Suppressor macrophage treated with lipopolysaccharide for 1 hour (primary cell): Measurements from ENCODE around the gene KCNQ1.

Experiments
- DNase-seq, 3 donors: peaks; one replicate each; pipeline ENCODE4 v3.0.0-alpha.2; 2020 to 2022

Gene KCNQ1

DNA sequence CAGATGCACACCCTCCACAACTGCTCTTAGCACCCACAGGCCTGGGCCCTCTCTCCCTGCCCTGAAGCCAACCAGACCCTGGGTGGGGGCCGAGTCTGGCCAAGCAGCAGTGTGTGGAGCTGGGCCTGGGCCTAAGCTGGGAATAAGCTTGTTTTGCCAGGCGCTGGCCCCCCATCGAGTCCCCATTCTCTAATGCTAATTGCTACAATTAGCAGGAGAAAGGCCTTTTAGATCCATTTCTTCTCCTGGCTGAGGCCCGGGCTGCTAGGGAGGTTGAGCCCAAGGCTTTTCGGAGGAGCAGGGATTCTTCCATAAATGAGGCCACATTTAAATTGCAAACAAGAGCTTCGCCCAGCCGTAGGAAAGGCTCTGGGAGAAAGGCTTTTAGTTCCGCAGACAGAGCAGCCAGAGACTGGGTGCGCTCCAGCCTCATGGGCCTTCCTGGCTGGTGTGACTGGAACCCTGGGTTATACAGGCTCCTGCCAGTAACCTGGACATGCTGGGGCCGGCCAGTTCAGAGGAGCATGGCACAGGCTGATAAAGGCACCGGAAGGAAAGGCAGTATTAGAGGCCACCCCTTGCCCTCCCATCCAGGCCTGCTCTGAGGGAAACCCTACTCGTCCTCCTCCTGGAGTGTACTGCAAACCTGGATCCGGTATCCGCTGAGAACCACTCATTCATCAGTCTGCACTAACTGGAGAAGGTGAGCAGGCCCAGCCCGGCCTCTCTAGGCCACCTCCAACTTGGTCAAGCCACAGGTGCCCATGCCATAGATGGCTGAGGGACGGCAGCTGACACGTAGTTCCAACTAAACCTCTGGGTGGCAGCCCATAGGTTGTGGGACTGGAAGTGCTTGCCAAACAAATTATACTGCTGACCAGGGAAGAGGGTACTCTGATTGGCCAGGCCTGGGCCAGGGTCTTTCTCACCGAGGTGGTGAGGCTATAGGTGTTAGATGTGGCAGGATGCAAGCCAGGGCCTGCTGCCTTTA, 248.8 kb downstream of the KCNQ1 start:
- no peak for DNase-seq

DNA sequence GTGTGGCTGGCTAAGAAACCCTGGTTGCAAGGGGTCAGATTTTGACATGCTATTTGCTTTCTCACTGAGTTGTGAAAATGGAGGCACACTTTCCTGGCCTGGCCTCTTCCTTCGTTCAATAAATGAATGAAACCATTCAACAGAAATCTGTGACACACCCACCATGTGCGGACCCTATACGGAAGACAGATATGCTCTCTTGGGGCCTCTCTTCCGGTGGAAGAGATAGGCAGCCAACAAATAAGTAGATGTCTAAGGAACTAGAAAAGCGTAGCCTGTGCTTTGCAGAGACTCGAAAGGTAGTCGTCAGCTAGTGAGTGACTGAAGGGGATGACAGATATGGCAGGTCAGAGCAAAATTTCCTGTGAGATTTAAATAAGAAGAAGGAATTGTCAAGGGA, 249.7 kb downstream of the KCNQ1 start:
- no peak for DNase-seq

DNA sequence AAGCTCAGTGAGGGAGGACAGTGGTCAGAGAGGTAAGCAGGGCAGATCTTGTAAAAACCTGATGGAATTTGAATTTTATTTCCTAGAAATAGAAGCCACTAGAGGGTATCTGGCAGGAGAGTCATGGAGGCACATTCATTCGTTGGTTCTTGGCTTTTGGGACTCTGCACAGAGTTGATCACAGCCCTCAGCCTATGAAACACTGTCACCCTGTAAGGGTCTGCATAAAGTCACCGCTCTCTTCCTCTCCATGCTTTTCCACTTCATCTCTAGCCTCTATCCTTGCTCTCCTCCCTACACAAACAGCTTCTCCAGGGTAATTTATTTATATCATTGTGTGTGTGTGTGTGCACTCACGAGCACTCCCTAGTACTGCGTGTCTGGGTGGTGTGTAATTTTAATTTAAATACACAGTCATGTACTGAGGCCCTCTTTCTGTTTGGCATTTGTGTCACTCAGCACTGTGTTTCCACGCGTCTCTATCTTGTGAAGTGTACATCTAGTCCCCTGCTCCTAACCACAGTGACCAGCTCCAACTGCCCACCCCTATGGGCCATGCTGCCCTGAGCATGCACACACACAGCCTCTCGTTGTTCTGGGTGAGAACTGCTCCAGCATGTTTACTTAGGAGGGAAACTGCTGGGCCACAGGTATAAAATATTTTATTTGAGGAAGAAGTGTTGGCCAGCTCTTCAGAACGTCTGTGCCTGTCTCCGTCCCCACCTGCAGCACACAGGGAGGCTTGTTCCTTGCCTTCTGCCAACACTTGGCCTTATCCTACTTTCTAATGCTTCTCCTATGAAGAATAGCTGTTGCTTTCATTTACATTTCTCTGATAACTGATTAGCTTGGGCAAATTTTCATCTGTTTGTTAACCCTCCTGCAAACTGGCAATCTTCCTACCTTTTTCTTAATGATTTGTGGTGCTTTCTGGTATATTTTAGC, 250.5 kb downstream of the KCNQ1 start:
- no peak for DNase-seq

DNA sequence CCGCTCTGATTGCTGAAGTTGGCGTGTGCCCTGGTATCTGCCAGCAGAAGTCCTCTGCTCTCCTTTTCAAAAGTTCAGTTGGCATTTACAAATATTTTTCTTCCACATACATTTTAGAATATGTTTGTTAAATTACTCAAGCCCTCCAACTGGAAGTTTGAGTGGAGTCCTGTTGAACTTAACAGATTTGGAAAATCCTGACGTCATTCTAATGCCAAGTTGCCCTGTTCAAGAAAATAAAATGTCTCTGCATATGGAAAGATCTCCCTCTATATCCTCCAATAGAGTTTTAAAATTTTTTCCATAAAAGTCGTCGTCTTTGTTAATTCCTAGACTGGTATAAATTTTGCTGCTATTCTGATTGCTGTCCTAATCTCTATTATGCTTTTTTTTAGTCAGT, 251.6 kb downstream of the KCNQ1 start:
- no peak for DNase-seq

- DNase-seq: no peak
These were observed 253.1 kb downstream of the KCNQ1 start for GRCh38 chr11:2697866-2698265.

DNA sequence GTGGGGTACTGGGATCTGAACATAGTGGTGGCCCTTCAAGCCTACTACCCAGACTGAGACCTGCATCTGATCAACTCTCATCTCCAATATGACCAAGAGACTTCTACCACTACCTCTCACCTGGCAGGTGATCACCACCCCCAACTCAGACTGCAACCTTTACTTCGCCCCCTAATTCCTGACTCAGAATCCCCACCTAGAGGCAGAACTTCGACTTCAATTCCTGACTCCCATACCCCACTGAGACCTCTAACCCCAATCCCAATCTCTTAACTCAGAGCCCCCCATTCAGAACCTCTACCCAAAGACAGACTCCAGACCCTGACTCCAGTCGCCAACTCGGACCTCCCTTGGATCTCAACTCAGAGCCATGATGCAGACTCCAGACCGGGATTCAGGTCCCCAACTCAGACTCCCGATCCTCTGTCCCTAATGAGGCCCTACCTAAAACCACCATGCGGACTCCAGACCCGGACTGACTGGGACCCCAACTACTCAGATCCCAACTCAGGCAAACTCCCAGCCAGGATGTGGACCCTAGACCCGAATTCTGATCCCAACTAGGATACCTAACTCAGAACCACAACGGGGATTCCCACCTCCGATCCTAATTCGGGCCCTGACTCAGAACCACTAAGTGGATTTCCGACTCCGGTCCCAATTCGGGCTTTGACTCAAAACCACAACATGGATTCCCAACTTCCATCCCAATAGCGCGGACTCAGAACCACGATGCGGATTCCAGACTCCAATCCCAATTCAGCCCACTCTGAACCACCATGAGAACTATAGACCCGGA, 253.8 kb downstream of the KCNQ1 start:
- peak; percentile 16 to 31 (median 21) for DNase-seq

- DNase-seq: peak in 2 of 3 donors; percentile 20 to 24
These were observed 254.3 kb downstream of the KCNQ1 start for GRCh38 chr11:2699185-2699530.

- peak; percentile 90 to 92 (median 90) for DNase-seq
These were observed 255.0 kb downstream of the KCNQ1 start, which contains the start of gene KCNQ1OT1 for GRCh38 chr11:2699531-2700414. Gene KCNQ1OT1 (minus strand): TSS chr11:2699994.

DNA sequence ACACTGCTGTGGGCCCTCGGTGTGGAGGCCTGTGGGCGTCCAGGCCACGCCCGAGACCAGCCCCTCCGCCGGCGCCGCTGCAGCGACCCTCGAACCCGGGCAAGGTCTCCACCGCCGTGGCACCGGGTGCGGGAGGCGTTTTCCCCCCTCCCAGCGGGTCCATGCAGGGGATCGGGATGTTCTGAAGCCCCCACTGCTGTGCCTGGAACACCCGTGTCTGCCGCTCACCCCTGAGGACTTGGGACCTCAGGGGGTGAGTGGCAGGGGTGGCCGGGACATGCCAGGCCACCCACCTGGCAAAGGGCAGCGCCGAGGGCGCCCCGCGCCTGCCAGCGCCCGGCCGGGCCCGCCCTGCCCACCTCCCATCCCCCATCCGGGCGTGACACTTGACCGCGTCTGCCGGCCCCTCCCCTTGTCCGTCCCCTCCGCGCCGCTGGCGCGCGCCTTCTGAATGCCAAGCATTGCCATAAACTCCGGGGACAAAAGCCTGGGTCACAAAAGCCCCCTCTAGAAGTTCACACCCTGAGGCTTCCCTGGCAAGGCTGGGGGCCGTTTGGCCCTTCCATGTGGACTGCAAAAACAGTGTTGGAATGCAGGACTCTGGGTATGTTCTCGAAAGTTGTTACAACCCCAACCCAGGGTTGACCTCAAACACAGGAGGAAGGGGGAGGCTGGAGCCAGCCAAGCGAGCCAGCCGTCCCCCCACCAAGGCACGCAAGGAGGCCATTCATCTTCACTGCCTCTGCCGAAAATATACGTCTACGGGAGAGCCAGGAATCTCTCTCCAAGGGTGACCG, 255.8 kb downstream of the KCNQ1 start:
- DNase-seq: peak; percentile 34 to 77 (median 52)

- no peak for DNase-seq
These were observed 256.4 kb downstream of the KCNQ1 start for GRCh38 chr11:2701230-2701629.

- no peak for DNase-seq
These were observed 257.2 kb downstream of the KCNQ1 start for GRCh38 chr11:2701898-2702434.

- no peak for DNase-seq
These were observed 258.1 kb downstream of the KCNQ1 start for GRCh38 chr11:2702771-2703362.

DNA sequence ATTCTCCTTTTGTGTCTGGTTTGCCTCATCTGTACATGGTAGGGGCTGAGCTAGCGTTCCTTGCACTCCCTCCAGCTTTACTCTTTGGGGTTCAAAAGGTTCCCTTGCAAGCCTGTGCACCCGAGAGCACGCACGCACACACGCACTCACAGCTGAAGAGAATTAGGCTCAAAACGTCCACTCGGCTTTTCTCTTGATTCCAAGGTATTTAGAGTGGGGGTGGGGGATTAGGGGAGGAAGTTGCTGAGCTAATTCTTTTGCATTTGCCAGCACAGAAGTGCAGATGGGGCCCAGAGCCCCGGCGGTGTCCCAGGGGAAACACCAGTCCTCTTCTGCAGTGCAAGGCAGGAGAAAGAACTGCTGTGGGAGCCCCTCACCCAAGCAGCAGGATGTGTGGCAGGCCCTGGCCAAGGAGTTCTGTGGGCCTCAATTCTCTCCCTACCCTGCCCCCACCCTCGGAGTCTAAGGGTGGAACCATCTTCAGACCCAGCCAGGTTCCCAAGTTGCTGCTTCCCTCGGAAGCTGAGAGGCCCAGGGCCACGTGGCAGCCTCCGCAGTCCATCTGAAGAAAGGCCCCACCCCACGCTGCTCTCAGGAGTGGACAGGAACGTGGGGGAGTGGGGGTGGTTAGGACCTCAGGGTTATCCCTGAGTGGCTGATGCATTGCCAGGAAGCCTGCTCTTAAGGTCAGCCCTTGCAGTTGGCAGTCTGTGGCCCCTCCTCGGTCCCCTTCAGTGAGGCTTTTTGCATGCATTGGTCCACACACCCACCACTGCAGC, 258.7 kb downstream of the KCNQ1 start:
- no peak for DNase-seq

DNA sequence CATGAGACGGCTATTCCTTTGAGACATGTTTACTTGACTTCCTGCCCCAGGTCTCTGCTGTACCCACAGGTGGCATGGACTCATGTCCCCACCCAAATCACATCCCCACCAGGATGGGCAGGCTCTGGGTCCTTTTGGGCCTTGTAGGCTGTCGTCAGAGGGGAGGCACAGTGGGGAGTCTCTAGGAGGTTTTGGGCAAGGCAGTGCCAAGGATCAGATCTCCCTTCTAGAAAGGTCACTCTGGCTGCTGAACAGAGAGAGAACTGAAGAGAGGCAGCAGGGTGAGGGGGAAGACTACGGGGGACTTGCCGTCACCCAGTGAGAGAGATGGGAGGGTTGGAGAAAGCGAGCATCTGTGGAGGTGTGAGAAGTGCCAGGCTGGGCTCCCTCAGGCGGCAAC, 259.5 kb downstream of the KCNQ1 start:
- no peak for DNase-seq

- DNase-seq: no peak
These were observed 260.2 kb downstream of the KCNQ1 start for GRCh38 chr11:2704896-2705606.

DNA sequence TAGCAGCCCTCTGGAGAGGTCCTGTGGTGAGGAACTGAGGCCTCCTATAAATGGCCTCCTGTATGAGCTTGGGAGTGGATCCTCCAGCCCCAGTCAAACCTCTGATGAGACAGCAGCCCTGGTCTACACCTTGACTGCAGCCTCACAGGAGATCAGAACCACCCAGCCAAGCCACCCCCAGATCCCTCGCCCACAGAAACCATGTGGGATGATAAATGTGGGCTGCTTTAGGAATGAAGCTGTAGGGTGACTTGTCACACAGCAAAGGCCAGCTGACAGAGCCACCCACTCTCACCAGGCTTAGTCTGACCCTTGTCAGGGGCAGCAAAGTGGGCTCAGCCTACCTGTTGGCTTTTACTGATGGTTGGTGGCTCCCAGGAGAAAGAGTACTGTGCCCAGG, 261.5 kb downstream of the KCNQ1 start:
- DNase-seq: no peak

DNA sequence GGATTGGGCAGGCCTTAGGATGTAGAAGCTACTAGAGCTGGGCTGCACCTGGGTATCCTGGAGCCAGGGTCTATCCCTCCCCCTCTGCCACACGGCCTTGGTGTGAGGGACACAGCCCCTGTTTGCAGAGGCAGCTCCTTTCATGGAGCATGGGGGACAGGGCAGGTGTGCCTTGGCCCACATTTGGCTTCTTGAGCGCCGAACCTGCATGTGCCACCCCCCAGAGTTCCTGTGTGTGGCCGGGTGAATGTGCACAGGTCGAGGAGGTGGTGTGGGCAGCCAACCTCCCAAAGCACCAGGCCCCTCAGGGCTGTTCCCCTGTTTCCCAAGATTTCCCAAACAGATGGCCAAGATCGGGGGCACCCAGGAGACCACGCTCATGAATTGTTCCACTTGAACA, 262.9 kb downstream of the KCNQ1 start:
- DNase-seq: no peak

DNA sequence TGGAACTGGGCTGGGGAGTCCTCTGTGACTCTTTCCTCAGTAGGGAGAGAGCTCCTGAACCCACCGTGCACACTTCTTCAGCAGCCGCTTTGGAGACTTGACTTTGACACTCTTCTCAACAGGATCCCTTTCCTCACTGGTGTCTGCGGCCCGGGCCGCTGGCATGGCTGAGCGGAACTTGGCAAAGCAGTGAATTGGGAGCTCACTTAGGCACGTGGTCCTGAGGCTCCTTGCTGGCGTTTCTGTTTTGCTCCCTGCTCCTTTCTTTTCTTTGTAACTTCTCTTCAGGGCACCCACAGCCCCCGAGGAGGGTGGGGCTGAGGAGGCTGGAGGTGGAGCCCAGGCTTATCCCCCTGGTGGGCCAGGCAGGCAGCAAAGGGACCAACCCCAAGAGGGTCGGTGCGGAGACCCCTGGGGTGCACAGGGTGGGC, 263.4 kb downstream of the KCNQ1 start:
- DNase-seq: no peak
